GM19438 (cell line): ENCODE measurements around the gene B3GAT2.
"Not testable (repeated sequence)": the region's sequence is repeated elsewhere in the genome, so short reads cannot be mapped to it uniquely, and the experiment has no call there.

ENCODE experiments used
- ATAC-seq: cut with Tn5 transposase; IDR thresholded peaks from one replicate; pipeline ENCODE4 v1.9.1; 2021; ENCODE audit warnings: low read depth; ENCODE audit not compliant: unreplicated experiment

The B3GAT2 gene

GRCh38 chr6:70956451-70957283 lies at the start of gene B3GAT2:
Gene B3GAT2, minus strand, starts transcription at chr6:70957060. Its CDS starts 631 bp downstream, at chr6:70956429.
- ATAC-seq: peak; percentile 31

- ATAC-seq: no peak
These were observed 41.3 kb upstream of the B3GAT2 start for GRCh38 chr6:70998148-70998547.

GRCh38 chr6:70997379-70997778 lies 40.5 kb upstream of the B3GAT2 start:
- ATAC-seq: no peak

GRCh38 chr6:70996106-70996505 lies 39.2 kb upstream of the B3GAT2 start:
- ATAC-seq: no peak

- ATAC-seq: no peak
These were observed 38.6 kb upstream of the B3GAT2 start for GRCh38 chr6:70995411-70995810.

GRCh38 chr6:70991253-70991652 lies 34.4 kb upstream of the B3GAT2 start:
- no peak for ATAC-seq

- ATAC-seq: no peak
These were observed 28.3 kb upstream of the B3GAT2 start for GRCh38 chr6:70985156-70985555.

- ATAC-seq: no peak
These were observed 25.9 kb upstream of the B3GAT2 start for GRCh38 chr6:70982747-70983146.

GRCh38 chr6:70980727-70981126 lies 23.9 kb upstream of the B3GAT2 start:
- ATAC-seq: no peak

GRCh38 chr6:70973604-70974003 lies 16.7 kb upstream of the B3GAT2 start:
- ATAC-seq: no peak

GRCh38 chr6:70967049-70967448 lies 10.2 kb upstream of the B3GAT2 start:
- ATAC-seq: no peak

GRCh38 chr6:70957284-70957617 lies 391 bp upstream of the B3GAT2 start:
- no peak for ATAC-seq

- peak; percentile 6 for ATAC-seq
These were observed 739 bp downstream of the B3GAT2 start for GRCh38 chr6:70956191-70956450.

- peak; percentile 93 for ATAC-seq
These were observed 1.2 kb downstream of the B3GAT2 start for GRCh38 chr6:70955441-70956190.

GRCh38 chr6:70954750-70955149 lies 2.1 kb downstream of the B3GAT2 start:
- ATAC-seq: no peak

GRCh38 chr6:70954176-70954575 lies 2.7 kb downstream of the B3GAT2 start:
- no peak for ATAC-seq

- ATAC-seq: no peak
These were observed 4.2 kb downstream of the B3GAT2 start for GRCh38 chr6:70952608-70953165.

- not testable (repeated sequence) for ATAC-seq
These were observed 12.5 kb downstream of the B3GAT2 start for GRCh38 chr6:70944321-70944720.

GRCh38 chr6:70933853-70934252 lies 23.0 kb downstream of the B3GAT2 start:
- ATAC-seq: no peak

GRCh38 chr6:70905742-70906141 lies 51.1 kb downstream of the B3GAT2 start:
- ATAC-seq: no peak

GRCh38 chr6:70903665-70904452 lies 53.0 kb downstream of the B3GAT2 start:
- ATAC-seq: no peak
